Testis (tissue), 3 donors: ENCODE data around the gene GSK3A. TPM values are rescaled to one million over a fixed set of nuclear protein-coding genes. Genes with fewer than 3 reads are reported as not detected.

Source experiments
- DNase-seq: peaks from one replicate; pipeline ENCODE4 v3.0.0-alpha.2; 2019
- H3K27ac ChIP-seq, 2 donors: fragments of 200-600 bp; sonication (generic); one replicate each; pipeline ENCODE4 v1.5.1; 2019
- H3K27me3 ChIP-seq: fragments of 200-600 bp; sonication (generic); one replicate; pipeline ENCODE4 v1.5.1; 2019
- H3K36me3 ChIP-seq: fragments of 200-600 bp; sonication (generic); one replicate; pipeline ENCODE4 v1.5.1; 2017; ENCODE audit warnings: low read depth; ENCODE audit errors: missing control alignments
- H3K4me1 ChIP-seq: fragments of 200-600 bp; sonication (generic); one replicate; pipeline ENCODE4 v1.5.1; 2019
- H3K4me3 ChIP-seq, 2 donors: fragments of 200-600 bp; sonication (generic); one replicate each; pipeline ENCODE4 v1.5.1; 2017 to 2019
- H3K9me3 ChIP-seq: fragments of 200-600 bp; sonication (generic); one replicate; pipeline ENCODE4 v1.5.1; 2017
- CTCF ChIP-seq, 3 experiments: fragments of 450-650 bp in 2 of 3; fragments of 200-600 bp in 1 of 3; sonication (generic) in 1 of 3; IDR thresholded peaks; one replicate each; pipeline ENCODE4 v1.5.1; 2016 to 2019; ENCODE audit warnings: antibody characterized with exemption in 3 of 3, mild to moderate bottlenecking in 2 of 3, moderate library complexity in 1 of 3
- POLR2A ChIP-seq: fragments of 450-650 bp; IDR thresholded peaks from one replicate; pipeline ENCODE4 v1.6.1; 2017; ENCODE audit warnings: antibody characterized with exemption, mild to moderate bottlenecking, moderate library complexity
- WGBS, 2 donors: methylation state at CpG; one replicate each; pipeline ENCODE4 v1.1.5; 2018; 5-methylcytosine and 5-hydroxymethylcytosine counted together
- intact Hi-C: fragments of 100-400 bp; cut with DNase I; formaldehyde crosslinking; loops from one replicate; pipeline ENCODE4 v1.15.1; 2023; ENCODE audit warnings: low total_unique reads
- polyA plus RNA-seq: library from polyadenylated mRNA; stranded (reverse); fragments of 350-450 nt; fragmentation: Illumina TruSeq; extraction: RNeasy Lipid Tissue Mini Kit (QIAGEN cat#74804); gene quantifications from one replicate; pipeline ENCODE4 v1.2.3, GENCODE V29; 2014; ENCODE audit warnings: low read depth, low replicate concordance; ENCODE audit not compliant: insufficient read depth
- total RNA-seq, 2 donors: library from RNA; depleted of rRNA; stranded (reverse); fragments of >200 nt; gene quantifications; one replicate each; pipeline ENCODE4 v1.2.3, GENCODE V29; 2016

GSK3A gene
- total and polyA plus RNA-seq, 3 donors from 2014 or later = 54.3 to 98.1 (median 64.3) TPM

DNA sequence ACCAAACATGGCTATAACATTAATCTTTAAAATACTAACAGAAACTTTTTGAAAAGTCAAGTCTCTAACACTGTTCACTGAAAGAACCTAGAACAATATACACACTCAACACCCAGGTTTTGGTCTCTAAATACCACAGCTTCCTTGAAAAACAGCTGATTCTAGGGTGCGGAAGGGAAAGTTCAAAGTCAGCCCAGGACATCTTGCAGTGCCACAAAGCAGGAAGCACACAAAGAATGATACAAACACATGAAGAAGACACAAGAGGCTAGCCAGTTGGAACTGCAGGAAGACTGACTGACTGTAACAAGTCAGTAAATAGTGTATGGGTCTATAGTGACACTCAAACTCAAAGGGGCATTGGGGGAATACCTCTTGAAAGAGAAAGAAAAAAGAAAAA is 29.5 kb downstream of the GSK3A start:
- Histone ChIP-seq H3K4me3 (no peak overlapping the region), H3K4me1 (peaks cover 10% of the 10 kb centered on the region), H3K36me3 (no peaks in the 10 kb centered on the region), H3K9me3 (no peaks in the 10 kb centered on the region), H3K27ac (no peak overlapping the region), H3K27me3 (no peaks in the 10 kb centered on the region)
- 73 to 83% methylated on average over 1 of the region's 1 CpG for WGBS, 2 donors
- intact Hi-C loops = no loop called here
- TF ChIP-seq POLR2A = no peak
- DNase-seq = no peak

- H3K4me1 ChIP-seq = no peaks in the 10 kb centered on the region
- no peak overlapping the region for H3K27ac ChIP-seq
- H3K9me3 ChIP-seq = no peaks in the 10 kb centered on the region
- H3K27me3 ChIP-seq = no peaks in the 10 kb centered on the region
- H3K36me3 ChIP-seq = no peaks in the 10 kb centered on the region
- intact Hi-C loops = no loop called here
- DNase-seq = no peak
- no peak overlapping the region for H3K4me3 ChIP-seq
- TF ChIP-seq POLR2A = no peak
- TF ChIP-seq CTCF (IDR thresholded peaks at IDR 0.05) = no peak
- WGBS, 2 donors = 85 to 94% methylated on average over 9 to 11 of the region's 11 CpGs
These were observed 33.8 kb downstream of the GSK3A start for GRCh38 chr19:42208612-42209011.

DNA sequence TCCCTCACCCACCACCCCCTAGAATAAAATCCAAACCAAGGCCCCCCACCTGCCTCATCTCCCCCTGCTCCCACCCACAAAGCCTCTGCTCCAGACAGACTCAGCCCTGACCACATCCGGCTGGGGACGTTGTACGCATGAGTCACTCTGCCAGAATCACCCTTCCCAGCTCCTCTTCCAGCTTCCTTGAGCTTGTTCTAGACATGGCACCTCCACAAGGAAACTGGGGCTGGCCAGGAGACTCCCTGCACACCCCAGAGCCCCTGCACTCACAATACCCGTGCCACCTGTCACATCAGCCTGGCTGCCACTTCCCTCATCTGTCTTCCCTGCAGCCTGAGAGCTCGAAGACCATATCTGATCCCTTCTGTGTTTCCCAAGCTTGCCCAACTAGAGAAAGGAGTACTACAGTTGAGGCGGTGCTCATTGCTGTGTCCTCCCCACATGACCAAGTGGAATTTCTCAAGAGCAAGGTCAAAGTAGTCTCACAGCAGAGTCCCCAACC is 34.6 kb downstream of the GSK3A start:
- 94 to 96% methylated on average over 6 of the region's 6 CpGs for WGBS, 2 donors
- intact Hi-C loops = no loop called here

DNA sequence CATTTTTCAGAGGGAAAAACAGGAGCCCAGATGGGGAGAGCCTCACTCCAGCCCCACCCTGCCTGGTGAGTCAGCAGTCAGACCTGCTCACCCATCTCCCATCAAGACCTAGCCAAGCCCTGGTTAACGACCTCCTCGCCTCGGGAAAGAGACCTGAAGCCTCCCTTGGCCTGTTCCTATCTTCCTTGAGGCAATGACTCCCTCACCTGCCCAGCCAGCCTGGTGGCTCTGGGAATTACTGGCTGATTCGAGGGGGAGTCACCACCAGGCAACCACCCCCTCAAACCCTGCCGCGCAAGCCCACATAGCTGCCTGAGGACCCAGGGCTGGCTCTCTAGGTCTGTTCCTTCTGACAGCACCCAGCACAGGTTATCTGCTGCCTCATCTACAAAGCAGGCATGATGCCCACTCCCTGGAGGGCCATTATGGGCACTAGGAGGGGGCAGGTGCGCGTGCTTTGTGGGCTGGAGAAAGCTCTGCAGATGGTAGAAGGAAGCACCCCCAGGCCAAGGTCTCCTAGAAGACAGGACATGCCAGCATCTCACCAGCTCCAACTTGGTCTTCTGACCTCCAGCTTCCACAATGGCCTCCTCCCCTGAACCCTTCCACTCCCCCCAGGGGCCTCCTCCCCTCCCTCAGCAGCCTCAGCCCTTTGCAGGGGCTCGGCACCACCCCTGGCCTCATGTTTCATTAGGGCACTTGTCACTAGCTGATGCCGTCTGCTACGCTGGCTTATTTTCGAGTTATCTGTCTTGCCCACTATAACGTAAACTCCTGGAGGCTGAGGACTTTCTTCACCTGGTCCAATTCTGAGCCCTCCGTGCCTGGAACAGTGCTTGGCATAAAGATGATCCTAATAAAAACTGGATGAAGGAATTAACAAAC is 35.3 kb downstream of the GSK3A start:
- no peak for DNase-seq
- Histone ChIP-seq H3K36me3 (no peaks in the 10 kb centered on the region), H3K9me3 (no peaks in the 10 kb centered on the region), H3K4me3 (no peak overlapping the region), H3K27me3 (no peaks in the 10 kb centered on the region), H3K4me1 (no peaks in the 10 kb centered on the region), H3K27ac (no peak overlapping the region)
- no peak for TF ChIP-seq POLR2A
- no peak for TF ChIP-seq CTCF (IDR thresholded peaks at IDR 0.05)
- intact Hi-C loops = no loop called here
- 88 to 94% methylated on average over 14 of the region's 14 CpGs for WGBS, 2 donors

More for the DNA sequence above, 34.6 kb downstream of the GSK3A start:
- no peaks in the 10 kb centered on the region for H3K27me3 ChIP-seq
- H3K36me3 ChIP-seq = no peaks in the 10 kb centered on the region
- DNase-seq = no peak
- no peak overlapping the region for H3K27ac ChIP-seq
- H3K9me3 ChIP-seq = no peaks in the 10 kb centered on the region
- no peak for TF ChIP-seq POLR2A
- no peak for TF ChIP-seq CTCF (IDR thresholded peaks at IDR 0.05)
- H3K4me1 ChIP-seq = no peaks in the 10 kb centered on the region
- H3K4me3 ChIP-seq = no peak overlapping the region

- H3K27me3 ChIP-seq = no peaks in the 10 kb centered on the region
- H3K36me3 ChIP-seq = no peaks in the 10 kb centered on the region
- intact Hi-C loops = no loop called here
- DNase-seq = no peak
- WGBS, 2 donors = 88 to 90% methylated on average over 5 to 6 of the region's 6 CpGs
- H3K27ac ChIP-seq = no peak overlapping the region
- no peaks in the 10 kb centered on the region for H3K4me1 ChIP-seq
- TF ChIP-seq POLR2A (no peak), CTCF (IDR thresholded peaks at IDR 0.05) (no peak)
- no peak overlapping the region for H3K4me3 ChIP-seq
- H3K9me3 ChIP-seq = no peaks in the 10 kb centered on the region
These were observed 37.7 kb downstream of the GSK3A start for GRCh38 chr19:42204664-42205063.
